NCI-H2081 (cell line): ENCODE data around the gene HOMER3.
A peak's percentile ranks its signal among the peaks of the same experiment; 100 is the strongest.
"Not testable (repeated sequence)": the region's sequence is repeated elsewhere in the genome, so short reads cannot be mapped to it uniquely, and the experiment has no call there.

Experiments used
- DNase-seq, 2 experiments: peaks; one replicate each; lab custom pipeline; 2025; lab: John Stamatoyannopoulos, UW

Gene HOMER3

GRCh38 chr19:18902519-18902918, 38.5 kb downstream of the HOMER3 start:
- not testable (repeated sequence) for DNase-seq

- DNase-seq, result no peak
These were observed 39.5 kb downstream of the HOMER3 start for GRCh38 chr19:18901491-18901890.

- DNase-seq, result no peak
These were observed 40.1 kb downstream of the HOMER3 start for GRCh38 chr19:18900700-18901481.

GRCh38 chr19:18899624-18900560, 41.1 kb downstream of the HOMER3 start:
- no peak for DNase-seq

GRCh38 chr19:18898607-18899408, 42.2 kb downstream of the HOMER3 start:
- no peak for DNase-seq

- DNase-seq, result no peak
These were observed 42.9 kb downstream of the HOMER3 start for GRCh38 chr19:18898081-18898606.

- DNase-seq, result no peak
These were observed 43.7 kb downstream of the HOMER3 start for GRCh38 chr19:18897094-18898029.

GRCh38 chr19:18896421-18896841, 44.6 kb downstream of the HOMER3 start:
- DNase-seq, result no peak

- no peak for DNase-seq
These were observed 45.1 kb downstream of the HOMER3 start, which contains the start of gene CERS1 for GRCh38 chr19:18895824-18896341. Gene CERS1, minus strand, starts transcription at chr19:18896158. Its CDS starts 86 bp downstream, at chr19:18896072.

GRCh38 chr19:18895038-18895823, 45.8 kb downstream of the HOMER3 start:
- DNase-seq, result no peak

GRCh38 chr19:18894254-18895037, 46.6 kb downstream of the HOMER3 start:
- peak; percentile 54 to 63 for DNase-seq

GRCh38 chr19:18893587-18894253, 47.3 kb downstream of the HOMER3 start:
- DNase-seq, result no peak

GRCh38 chr19:18889949-18890745, 50.9 kb downstream of the HOMER3 start:
- DNase-seq, result no peak

- no peak for DNase-seq
These were observed 54.0 kb downstream of the HOMER3 start for GRCh38 chr19:18886972-18887371.

- DNase-seq, result no peak
These were observed 57.3 kb downstream of the HOMER3 start for GRCh38 chr19:18883526-18884304.

- no peak for DNase-seq
These were observed 59.5 kb downstream of the HOMER3 start for GRCh38 chr19:18881491-18881890.
